DMS 273 (cell line): ENCODE data around the gene AARS2.
"Not testable (repeated sequence)": the region's sequence is repeated elsewhere in the genome, so short reads cannot be mapped to it uniquely, and the experiment has no call there.

ENCODE experiments used
- DNase-seq: peaks from one replicate; lab custom pipeline; 2025; ENCODE audit not compliant: unreplicated experiment; lab: John Stamatoyannopoulos, UW

AARS2 gene

GRCh38 chr6:44312901-44313788 is at the start of gene AARS2:
Gene AARS2 (minus strand): TSS chr6:44313347. CDS start chr6:44313323, 24 bp downstream.
- DNase-seq: peak; percentile 95

- DNase-seq: no peak
Observed at GRCh38 chr6:44361947-44362346, 48.8 kb upstream of the AARS2 start.

- DNase-seq: no peak
Observed at GRCh38 chr6:44359973-44360372, 46.8 kb upstream of the AARS2 start.

- DNase-seq: no peak
Observed at GRCh38 chr6:44356487-44356886, 43.3 kb upstream of the AARS2 start.

- no peak for DNase-seq
Observed at GRCh38 chr6:44355640-44356039, 42.5 kb upstream of the AARS2 start.

- no peak for DNase-seq
Observed at GRCh38 chr6:44353336-44353735, 40.2 kb upstream of the AARS2 start.

GRCh38 chr6:44352259-44352658 is 39.1 kb upstream of the AARS2 start:
- no peak for DNase-seq

GRCh38 chr6:44350650-44350994 is 37.5 kb upstream of the AARS2 start:
- not testable (repeated sequence) for DNase-seq

GRCh38 chr6:44349904-44350649 is 36.9 kb upstream of the AARS2 start:
- DNase-seq: no peak

GRCh38 chr6:44346818-44347217 is 33.7 kb upstream of the AARS2 start:
- not testable (repeated sequence) for DNase-seq

GRCh38 chr6:44342489-44342888 is 29.3 kb upstream of the AARS2 start, which contains the start of gene SPATS1:
Gene SPATS1 (plus strand): TSS chr6:44342650. CDS start chr6:44343096, 446 bp downstream.
- peak; percentile 67 for DNase-seq

- DNase-seq: peak; percentile 55
Observed at GRCh38 chr6:44342052-44342451, 28.9 kb upstream of the AARS2 start.

- no peak for DNase-seq
Observed at GRCh38 chr6:44341095-44341890, 28.1 kb upstream of the AARS2 start.

- no peak for DNase-seq
Observed at GRCh38 chr6:44339763-44340625, 26.8 kb upstream of the AARS2 start.

- DNase-seq: no peak
Observed at GRCh38 chr6:44339301-44339700, 26.2 kb upstream of the AARS2 start.

- peak; percentile 87 for DNase-seq
Observed at GRCh38 chr6:44338228-44339122, 25.3 kb upstream of the AARS2 start.

GRCh38 chr6:44335631-44336030 is 22.5 kb upstream of the AARS2 start:
- no peak for DNase-seq

GRCh38 chr6:44333942-44334341 is 20.8 kb upstream of the AARS2 start:
- DNase-seq: no peak

- DNase-seq: no peak
Observed at GRCh38 chr6:44333273-44333919, 20.2 kb upstream of the AARS2 start.
